ENCODE measurements around the gene TGM3. TPM values are rescaled to one million over a fixed set of nuclear protein-coding genes. Genes with fewer than 3 reads are reported as not detected.

Gene TGM3
- polyA plus RNA-seq, 1 experiment = not detected

- CTCF ChIA-PET = interaction anchor here (1.4 to 1.5 kb wide), 2 partner anchors 28 to 78 kb away, joined by 3 to 5 read pairs; no protein-coding TSS in a partner anchor
- peaks cover 7% of the 10 kb centered on the region for H3K27me3 ChIP-seq (ENCODE audit: control insufficient read depth, insufficient read depth, low read length)
- POLR2A ChIA-PET = no interaction called here
- H3K4me3 ChIP-seq (ENCODE audit: low read depth, low read length) = no peak overlapping the region
- H3K36me3 ChIP-seq (ENCODE audit: control insufficient read depth, insufficient read depth, low read length) = no peaks in the 10 kb centered on the region
- no peak for DNase-seq (ENCODE audit: low read depth)
- TF ChIP-seq CTCF (IDR thresholded peaks at IDR 0.05; ENCODE audit: insufficient read depth, low read depth, low read length) = no peak
Measured at GRCh38 chr20:2374346-2375125, 78.7 kb downstream of the TGM3 start.

GRCh38 chr20:2378893-2379292 is 83.1 kb downstream of the TGM3 start:
- no peak for TF ChIP-seq CTCF (IDR thresholded peaks at IDR 0.05; ENCODE audit: insufficient read depth, low read depth, low read length)
- no peak for DNase-seq (ENCODE audit: low read depth)
- ChIA-PET POLR2A (no interaction called here), CTCF (no interaction called here)
- Histone ChIP-seq H3K4me3 (ENCODE audit: low read depth, low read length) (no peak overlapping the region), H3K36me3 (ENCODE audit: control insufficient read depth, insufficient read depth, low read length) (no peaks in the 10 kb centered on the region), H3K27me3 (ENCODE audit: control insufficient read depth, insufficient read depth, low read length) (no peaks in the 10 kb centered on the region)

- CTCF ChIA-PET = interaction anchor here (0.9 kb wide), 1 partner anchor 24 kb away, joined by 4 read pairs; no protein-coding TSS in a partner anchor
- no peaks in the 10 kb centered on the region for H3K36me3 ChIP-seq (ENCODE audit: control insufficient read depth, insufficient read depth, low read length)
- POLR2A ChIA-PET = no interaction called here
- no peak overlapping the region for H3K4me3 ChIP-seq (ENCODE audit: low read depth, low read length)
- no peak for DNase-seq (ENCODE audit: low read depth)
- TF ChIP-seq CTCF (IDR thresholded peaks at IDR 0.05; ENCODE audit: insufficient read depth, low read depth, low read length) = no peak
- H3K27me3 ChIP-seq (ENCODE audit: control insufficient read depth, insufficient read depth, low read length) = no peaks in the 10 kb centered on the region
Measured at GRCh38 chr20:2379511-2380229, 83.9 kb downstream of the TGM3 start.

- ChIA-PET POLR2A (no interaction called here), CTCF (no interaction called here)
- Histone ChIP-seq H3K36me3 (ENCODE audit: control insufficient read depth, insufficient read depth, low read length) (no peaks in the 10 kb centered on the region), H3K4me3 (ENCODE audit: low read depth, low read length) (no peak within 1 kb of the TSS), H3K27me3 (ENCODE audit: control insufficient read depth, insufficient read depth, low read length) (no peaks in the 10 kb centered on the region)
- no peak for TF ChIP-seq CTCF (IDR thresholded peaks at IDR 0.05; ENCODE audit: insufficient read depth, low read depth, low read length)
- DNase-seq (ENCODE audit: low read depth) = no peak
Measured at GRCh38 chr20:2380601-2381000, 84.8 kb downstream of the TGM3 start, which contains the start of gene TGM6. Gene TGM6 (plus strand): TSS chr20:2380901. CDS start chr20:2380969, 68 bp downstream.

GRCh38 chr20:2381303-2381702 is 85.5 kb downstream of the TGM3 start:
- POLR2A ChIA-PET = no interaction called here

More at GRCh38 chr20:2381303-2381702, 85.5 kb downstream of the TGM3 start:
- Histone ChIP-seq H3K27me3 (ENCODE audit: control insufficient read depth, insufficient read depth, low read length) (no peaks in the 10 kb centered on the region), H3K36me3 (ENCODE audit: control insufficient read depth, insufficient read depth, low read length) (no peaks in the 10 kb centered on the region), H3K4me3 (ENCODE audit: low read depth, low read length) (no peak overlapping the region)
- no peak for TF ChIP-seq CTCF (IDR thresholded peaks at IDR 0.05; ENCODE audit: insufficient read depth, low read depth, low read length)
- no peak for DNase-seq (ENCODE audit: low read depth)
- CTCF ChIA-PET = no interaction called here
